K562 (cell line): ENCODE data around the gene FAM184B. TPM values are rescaled to one million over a fixed set of nuclear protein-coding genes. Genes with fewer than 3 reads are reported as not detected.

Experiments used
- ATAC-seq: fragments of 200-7000 bp; cut with Tn5 transposase; 3 replicates; pipeline ENCODE4 v1.9.1; 2020; ENCODE audit warnings: moderate library complexity
- BruUV-seq: library from RNA; stranded (reverse); fragments of 400-500 nt; replicated peaks from 2 replicates; lab custom pipeline; 2021; lab: Mats Ljungman, UMichigan
- CTCF ChIA-PET: fragments of 300-600 bp; formaldehyde crosslinking; extraction: SDS; loops from one replicate; lab custom pipeline; 2021; ENCODE audit warnings: low intra/inter-chr PET ratio; lab: Yijun Ruan, JAX
- POLR2A ChIA-PET: fragments of 300-600, 350-650 bp; sonication (Branson Sonifier 250); formaldehyde crosslinking; extraction: SDS; loops from one replicate; lab custom pipeline; 2021; ENCODE audit warnings: antibody characterized with exemption, inconsistent platforms; lab: Yijun Ruan, JAX
- DNase-seq, 4 experiments: peaks; one replicate each; pipeline versions ENCODE4 v3.0.0 to v3.0.0-alpha.2; 2011 to 2018; ENCODE audit warnings: low spot score in 3 of 4, mixed read lengths in 3 of 4; ENCODE audit errors: extremely low read depth in 1 of 4
- FAIRE-seq: peaks from 2 replicates; lab custom pipeline; 2011; peaks lifted over from hg19 to GRCh38; lab: Jason Lieb, UNC
- H2AFZ ChIP-seq: 2 replicates; pipeline ENCODE4 v1.6.0; 2011; ENCODE audit warnings: low read depth, low read length, control low read depth, inconsistent platforms
- H3K27ac ChIP-seq: fragments of 200-600 bp; 3 replicates; pipeline ENCODE4 v1.8.0; 2011; ENCODE audit warnings: low read depth, mild to moderate bottlenecking, control low read depth, inconsistent platforms, low read length, moderate library complexity, mixed read lengths; ENCODE audit errors: extremely low read depth
- H3K27me3 ChIP-seq, 2 experiments: fragments of 300-600 bp in 1 of 2; 2 replicates in 1 of 2; 3 replicates in 1 of 2; pipeline versions ENCODE4 v1.6.0 to v1.8.0; 2011; ENCODE audit warnings: inconsistent platforms in 2 of 2, low read length in 2 of 2, mild to moderate bottlenecking in 1 of 2, mixed read lengths in 1 of 2, moderate library complexity in 1 of 2; ENCODE audit not compliant: control insufficient read depth in 2 of 2, insufficient read depth in 2 of 2
- H3K36me3 ChIP-seq: fragments of 300-600 bp; 3 replicates; pipeline ENCODE4 v1.8.0; 2011; ENCODE audit warnings: mild to moderate bottlenecking, low read length, inconsistent platforms; ENCODE audit not compliant: control insufficient read depth, insufficient read depth
- H3K4me1 ChIP-seq, 2 experiments: fragments of 200-600 bp in 1 of 2; replicated peaks in 1 of 2; 2 replicates in 1 of 2; 3 replicates in 1 of 2; pipeline versions ENCODE4 v1.5.1 to v1.8.0; 2011; ENCODE audit warnings: inconsistent platforms in 2 of 2, low read length in 2 of 2, mild to moderate bottlenecking in 1 of 2, mixed read lengths in 1 of 2, moderate library complexity in 1 of 2; ENCODE audit not compliant: control insufficient read depth in 2 of 2, insufficient read depth in 2 of 2
- H3K4me2 ChIP-seq: 2 replicates; pipeline ENCODE4 v1.6.1; 2011; ENCODE audit warnings: low read length, control low read depth, inconsistent platforms, mixed read lengths; ENCODE audit not compliant: insufficient read depth
- H3K4me3 ChIP-seq: fragments of 200-600 bp; sonication (generic), shearing (Covaris generic); 2 replicates; pipeline ENCODE4 v1.5.1; 2016; ENCODE audit warnings: control low read depth, inconsistent platforms
- H3K79me2 ChIP-seq: fragments of 200-600 bp; 3 replicates; pipeline ENCODE4 v1.8.0; 2011; ENCODE audit warnings: low read length, inconsistent platforms; ENCODE audit not compliant: control insufficient read depth, insufficient read depth
- H3K9ac ChIP-seq, 2 experiments: 2 replicates each; pipeline versions ENCODE4 v1.6.0 to v1.6.1; 2011; ENCODE audit warnings: low read depth in 2 of 2, low read length in 2 of 2, control low read depth in 1 of 2, inconsistent platforms in 1 of 2, mild to moderate bottlenecking in 1 of 2, mixed read lengths in 1 of 2; ENCODE audit not compliant: insufficient read depth in 1 of 2
- H3K9me1 ChIP-seq: one replicate; pipeline ENCODE4 v1.6.0; 2011; ENCODE audit warnings: inconsistent platforms, mild to moderate bottlenecking, low read length, moderate library complexity; ENCODE audit not compliant: control insufficient read depth, insufficient read depth
- H3K9me3 ChIP-seq: replicated peaks from 2 replicates; pipeline ENCODE4 v1.5.1; 2011; ENCODE audit warnings: low read depth, low read length, inconsistent platforms; ENCODE audit not compliant: control insufficient read depth, insufficient read depth
- H4K20me1 ChIP-seq: replicated peaks from 2 replicates; pipeline ENCODE4 v1.6.1; 2011; ENCODE audit warnings: low read length, inconsistent platforms, mixed read lengths; ENCODE audit not compliant: control insufficient read depth, insufficient read depth
- ARID4B ChIP-seq: sonication (generic); formaldehyde crosslinking; IDR thresholded peaks from 2 replicates; pipeline ENCODE4 v1.8.0; 2022; ENCODE audit warnings: mild to moderate bottlenecking, missing genetic modification reagents
- BMI1 ChIP-seq: fragments of 150-350 bp; IDR thresholded peaks from 2 replicates; pipeline ENCODE4 v1.6.1; 2014; ENCODE audit warnings: low read length
- EZH2 ChIP-seq: IDR thresholded peaks from 2 replicates; pipeline ENCODE4 v1.6.1; 2012; ENCODE audit warnings: low read depth, mild to moderate bottlenecking, inconsistent platforms, low read length, borderline replicate concordance
- FOXK1 ChIP-seq: sonication (generic); formaldehyde crosslinking; IDR thresholded peaks from 2 replicates; pipeline ENCODE4 v1.8.0; 2022; ENCODE audit warnings: missing genetic modification reagents, mild to moderate bottlenecking, borderline replicate concordance
- GTF3C2 ChIP-seq: IDR thresholded peaks from 3 replicates; pipeline ENCODE4 v1.6.1; 2011; ENCODE audit warnings: borderline replicate concordance, mild to moderate bottlenecking, moderate library complexity; ENCODE audit not compliant: insufficient read length; ENCODE audit errors: extremely low read depth
- HMGN3 ChIP-seq: IDR thresholded peaks from 2 replicates; pipeline ENCODE4 v1.6.1; 2011; ENCODE audit warnings: borderline replicate concordance, low read depth, mild to moderate bottlenecking, mixed read lengths, low read length; ENCODE audit not compliant: insufficient read length; ENCODE audit errors: extremely low read depth
- JUND ChIP-seq, 2 experiments: IDR thresholded peaks; 2 replicates in 1 of 2; 3 replicates in 1 of 2; pipeline ENCODE4 v1.6.1; 2011; ENCODE audit warnings: borderline replicate concordance in 2 of 2, low read depth in 2 of 2, low read length in 2 of 2, improper control_type of control experiment in 1 of 2, missing biosample characterization in 1 of 2, missing genetic modification characterization in 1 of 2, missing genetic modification reagents in 1 of 2
- POLR3G ChIP-seq: IDR thresholded peaks from 2 replicates; pipeline ENCODE4 v1.6.1; 2011; ENCODE audit not compliant: insufficient read length, insufficient replicate concordance; ENCODE audit errors: extremely low read depth
- PREB ChIP-seq: sonication (generic); formaldehyde crosslinking; IDR thresholded peaks from 2 replicates; pipeline ENCODE4 v1.8.1; 2023; ENCODE audit warnings: mild to moderate bottlenecking, missing genetic modification reagents
- RFX1 ChIP-seq: fragments of 450-650 bp; IDR thresholded peaks from 2 replicates; pipeline ENCODE4 v1.6.1; 2016; ENCODE audit warnings: mild to moderate bottlenecking, moderate library complexity
- ZSCAN32 ChIP-seq: fragments of 450-650 bp; formaldehyde crosslinking; IDR thresholded peaks from 2 replicates; pipeline ENCODE4 v1.4.0; 2020; ENCODE audit warnings: mild to moderate bottlenecking, moderate library complexity
- WGBS: fragments of 100-300 bp; shearing (Covaris generic); methylation state at CpG from one replicate; pipeline ENCODE4 v1.1.6; 2016; ENCODE audit warnings: low coverage, mixed read lengths; ENCODE audit not compliant: insufficient coverage; ENCODE audit errors: missing lambda C conversion rate; 5-methylcytosine and 5-hydroxymethylcytosine counted together
- in situ Hi-C: fragments of 300-500 bp; cut with MboI; formaldehyde crosslinking; loops from 4 replicates; pipeline ENCODE4 v1.15.0; 2018; ENCODE audit warnings: inconsistent platforms, mixed read lengths
- intact Hi-C: fragments of 100-400 bp; cut with micrococcal nuclease; formaldehyde crosslinking; loops from 2 replicates; pipeline ENCODE4 v1.14.2; 2022
- polyA plus RNA-seq, 8 experiments: library from polyadenylated mRNA; depleted of rRNA in 4 of 8; stranded (reverse) in 5 of 8; unstranded in 3 of 8; fragments of >200 nt; fragmentation: Nextera tagmentation in 2 of 8; fragmentation: Illumina TruSeq in 1 of 8; extraction: Ambion mirVana in 2 of 8; extraction: Trizol in 1 of 8; gene quantifications; 2 replicates each; pipeline versions ENCODE4 v1.2.1 to v1.2.3, GENCODE V29; 2011 to 2014; ENCODE audit warnings: inconsistent platforms in 1 of 8, missing spikeins in 1 of 8
- total RNA-seq, 7 experiments: library from RNA; depleted of rRNA in 6 of 7; stranded (reverse); fragments of >200 nt in 6 of 7; fragmentation: Illumina TruSeq in 2 of 7; extraction: Trizol in 2 of 7; gene quantifications; 2 replicates each; pipeline versions ENCODE4 v1.2.1 to v1.2.3, GENCODE V29; 2011 to 2021; ENCODE audit warnings: low replicate concordance in 1 of 7

Gene FAM184B
- total and polyA plus RNA-seq, 9 of the 15 experiments (the other 6 are each of a cell fraction or from before 2014, with no cell fraction given): not detected

GRCh38 chr4:17583941-17584340 lies 197.5 kb downstream of the FAM184B start:
- no peak overlapping the region for H3K4me3 ChIP-seq
- H3K9me3 ChIP-seq: no peaks in the 10 kb centered on the region
- no peak for FAIRE-seq
- no peak overlapping the region for H3K4me2 ChIP-seq
- WGBS: 91% methylated on average over 3 of the region's 4 CpGs
- intact Hi-C loops (no loop called here), in situ Hi-C loops (no loop called here)
- no peak overlapping the region for H2AFZ ChIP-seq
- H3K9me1 ChIP-seq: no peaks in the 10 kb centered on the region
- no TSS peak for BruUV-seq
- peaks cover 7% of the 10 kb centered on the region; the same call in 2 of the 3 replicates for H3K79me2 ChIP-seq
- peaks cover 0 to under 1% of the 10 kb centered on the region in 2 experiments; a peak in 1 of 5 replicates for H3K4me1 ChIP-seq
- peaks cover 96% of the 10 kb centered on the region for H3K36me3 ChIP-seq
- H3K27me3 ChIP-seq: no peaks in the 10 kb centered on the region
- CTCF ChIA-PET: no interaction called here
- DNase-seq: no peak
- no peak overlapping the region for H3K27ac ChIP-seq
- POLR2A ChIA-PET: interaction anchor here (0.8 kb wide), 1 partner anchor 226 kb away, joined by 3 read pairs; the partner anchor contains the start of gene DCAF16
- no peaks in the 10 kb centered on the region for H4K20me1 ChIP-seq
- ATAC-seq: no peak
- no peak overlapping the region for H3K9ac ChIP-seq
- TF ChIP-seq HMGN3 (no peak), PREB (no peak), ZSCAN32 (CRISPR knock-in tag) (no peak), ARID4B (CRISPR knock-in tag) (no peak), EZH2 (no peak), GTF3C2 (no peak), POLR3G (no peak), FOXK1 (no peak), JUND (IDR thresholded peaks at IDR 0.05; ENCODE audit: borderline replicate concordance, low read depth, low read length) (no peak), JUND (tag; IDR thresholded peaks at IDR 0.05; ENCODE audit: borderline replicate concordance, low read depth, low read length) (no peak), RFX1 (no peak), BMI1 (no peak)
